Vagina (tissue), 2 donors: Measurements from ENCODE around the gene CCDC148. TPM values are rescaled to one million over a fixed set of nuclear protein-coding genes. Genes with fewer than 3 reads are reported as not detected.
A peak's percentile ranks its signal among the peaks of the same experiment; 100 is the strongest.

Experiments
- DNase-seq, 2 donors: peaks; one replicate each; pipeline ENCODE4 v3.0.0-alpha.2; 2017; ENCODE audit errors: extremely low spot score in 2 of 2
- H3K27ac ChIP-seq: fragments of 200-600 bp; sonication (generic); one replicate; pipeline ENCODE4 v1.5.1; 2019
- H3K27me3 ChIP-seq: fragments of 200-600 bp; sonication (generic); one replicate; pipeline ENCODE4 v1.5.1; 2019
- H3K36me3 ChIP-seq, 2 donors: fragments of 200-600 bp; sonication (generic); one replicate each; pipeline ENCODE4 v1.5.1; 2017 to 2019
- H3K4me1 ChIP-seq: fragments of 200-600 bp; sonication (generic); one replicate; pipeline ENCODE4 v1.5.1; 2019
- H3K4me3 ChIP-seq, 2 donors: fragments of 200-600 bp; sonication (generic); 1 replicate in 1 of 2; 2 replicates in 1 of 2; pipeline ENCODE4 v1.5.1; 2016 to 2019
- H3K9me3 ChIP-seq: fragments of 200-600 bp; sonication (generic); one replicate; pipeline ENCODE4 v1.5.1; 2019
- POLR2A ChIP-seq, 2 donors: fragments of 450-650 bp; IDR thresholded peaks; one replicate each; pipeline ENCODE4 v1.6.1; 2017; ENCODE audit warnings: antibody characterized with exemption in 2 of 2, mild to moderate bottlenecking in 2 of 2, moderate library complexity in 2 of 2
- POLR2AphosphoS5 ChIP-seq, 2 donors: sonication (generic); formaldehyde crosslinking; IDR thresholded peaks; one replicate each; pipeline ENCODE4 v1.9.0; 2017; ENCODE audit warnings: antibody characterized with exemption in 2 of 2, mild to moderate bottlenecking in 2 of 2, low read depth in 1 of 2; ENCODE audit not compliant: insufficient read depth in 1 of 2
- intact Hi-C: fragments of 100-400 bp; cut with DNase I; formaldehyde crosslinking; loops from one replicate; pipeline ENCODE4 v1.15.1; 2023
- total RNA-seq: library from RNA; depleted of rRNA; stranded (reverse); fragments of >200 nt; gene quantifications from one replicate; pipeline ENCODE4 v1.2.3, GENCODE V29; 2016
- TF ChIP-seq, protein P1 (sequence below), 3 experiments: fragments of 450-650 bp in 2 of 3; fragments of 200-600 bp in 1 of 3; sonication (generic) in 1 of 3; IDR thresholded peaks; one replicate each; pipeline ENCODE4 v1.5.1; 2017 to 2019; ENCODE audit warnings: antibody characterized with exemption in 3 of 3, mild to moderate bottlenecking in 2 of 3, moderate library complexity in 2 of 3

CCDC148 gene
- total RNA-seq, 1 donor from 2014 or later, result not detected

DNA sequence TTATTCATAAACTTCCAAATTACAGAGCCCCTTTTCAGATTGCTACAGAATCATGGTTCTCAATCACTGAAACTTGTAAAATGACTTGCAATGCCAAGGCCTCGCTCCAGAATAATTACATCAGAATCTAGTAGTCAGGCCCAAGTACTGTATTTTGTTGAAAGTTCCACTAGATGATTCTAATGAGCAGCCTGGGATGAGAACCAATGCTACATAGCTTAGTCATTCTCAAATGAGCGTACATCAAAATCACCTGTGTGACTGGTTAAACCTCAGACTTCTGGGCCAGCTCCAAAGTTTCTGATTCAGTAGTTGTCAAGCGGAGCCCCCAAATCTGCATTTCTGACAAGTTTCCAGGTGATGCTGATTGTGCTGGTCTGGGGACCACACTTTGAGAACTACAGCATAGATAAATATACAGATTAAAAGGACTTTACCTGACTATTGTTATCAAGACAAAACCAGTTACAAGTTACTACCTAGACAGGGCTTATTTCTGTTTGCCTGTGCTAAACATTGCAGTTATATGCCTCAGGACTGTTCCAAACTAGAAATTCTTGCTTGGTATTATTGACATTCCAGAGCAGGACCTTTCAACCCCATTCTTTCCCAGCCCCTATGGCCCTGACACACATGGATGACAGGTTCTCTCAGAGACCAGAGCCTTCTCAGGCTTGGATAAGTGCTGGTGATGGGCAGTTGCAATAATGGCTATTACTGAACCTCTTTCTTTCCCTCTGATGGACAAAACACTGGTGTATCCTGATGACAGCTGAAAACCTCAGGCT is 271.8 kb downstream of the CCDC148 start:
- TF ChIP-seq POLR2A (IDR thresholded peaks at IDR 0.05) (no peak), POLR2AphosphoS5 (IDR thresholded peaks at IDR 0.05; ENCODE audit: insufficient read depth in 1 of 2, low read depth in 1 of 2) (no peak)
- TF ChIP-seq, protein P1, sequence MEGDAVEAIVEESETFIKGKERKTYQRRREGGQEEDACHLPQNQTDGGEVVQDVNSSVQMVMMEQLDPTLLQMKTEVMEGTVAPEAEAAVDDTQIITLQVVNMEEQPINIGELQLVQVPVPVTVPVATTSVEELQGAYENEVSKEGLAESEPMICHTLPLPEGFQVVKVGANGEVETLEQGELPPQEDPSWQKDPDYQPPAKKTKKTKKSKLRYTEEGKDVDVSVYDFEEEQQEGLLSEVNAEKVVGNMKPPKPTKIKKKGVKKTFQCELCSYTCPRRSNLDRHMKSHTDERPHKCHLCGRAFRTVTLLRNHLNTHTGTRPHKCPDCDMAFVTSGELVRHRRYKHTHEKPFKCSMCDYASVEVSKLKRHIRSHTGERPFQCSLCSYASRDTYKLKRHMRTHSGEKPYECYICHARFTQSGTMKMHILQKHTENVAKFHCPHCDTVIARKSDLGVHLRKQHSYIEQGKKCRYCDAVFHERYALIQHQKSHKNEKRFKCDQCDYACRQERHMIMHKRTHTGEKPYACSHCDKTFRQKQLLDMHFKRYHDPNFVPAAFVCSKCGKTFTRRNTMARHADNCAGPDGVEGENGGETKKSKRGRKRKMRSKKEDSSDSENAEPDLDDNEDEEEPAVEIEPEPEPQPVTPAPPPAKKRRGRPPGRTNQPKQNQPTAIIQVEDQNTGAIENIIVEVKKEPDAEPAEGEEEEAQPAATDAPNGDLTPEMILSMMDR (IDR thresholded peaks at IDR 0.05), result no peak
- no peaks in the 10 kb centered on the region for H3K9me3 ChIP-seq
- H3K4me3 ChIP-seq, result no peak overlapping the region
- DNase-seq, result no peak
- H3K4me1 ChIP-seq, result no peaks in the 10 kb centered on the region
- no peaks in the 10 kb centered on the region for H3K36me3 ChIP-seq
- H3K27ac ChIP-seq, result no peak overlapping the region
- no peaks in the 10 kb centered on the region for H3K27me3 ChIP-seq
- intact Hi-C loops, result no loop called here

DNA sequence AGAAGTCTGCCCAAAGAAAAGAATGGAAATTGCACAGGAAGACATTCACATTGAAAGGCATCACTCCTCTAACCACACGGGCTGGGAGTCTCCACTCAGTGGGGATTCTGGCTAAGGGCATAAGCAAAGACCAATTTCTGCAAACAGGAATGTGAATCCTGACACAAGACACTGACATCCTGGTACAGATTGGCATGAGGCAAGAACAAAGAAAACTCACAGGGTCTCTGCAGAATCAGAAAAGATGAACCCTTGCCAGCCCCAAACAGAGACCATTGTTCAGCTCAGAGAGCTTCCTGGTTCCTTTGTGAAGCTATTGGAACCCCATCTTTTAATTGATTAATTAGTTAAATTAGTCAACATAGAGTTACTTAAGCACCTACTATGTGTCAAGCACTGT is 272.6 kb downstream of the CCDC148 start:
- DNase-seq, result no peak
- no peak for TF ChIP-seq POLR2A (IDR thresholded peaks at IDR 0.05)
- TF ChIP-seq POLR2AphosphoS5 (IDR thresholded peaks at IDR 0.05; ENCODE audit: insufficient read depth in 1 of 2, low read depth in 1 of 2), result no peak
- TF ChIP-seq, protein P1 (IDR thresholded peaks at IDR 0.05), result no peak
- no peaks in the 10 kb centered on the region for H3K9me3 ChIP-seq
- H3K36me3 ChIP-seq, result no peaks in the 10 kb centered on the region
- no peaks in the 10 kb centered on the region for H3K27me3 ChIP-seq
- no peak overlapping the region for H3K27ac ChIP-seq
- no peaks in the 10 kb centered on the region for H3K4me1 ChIP-seq
- H3K4me3 ChIP-seq, result no peak overlapping the region
- intact Hi-C loops, result no loop called here

DNA sequence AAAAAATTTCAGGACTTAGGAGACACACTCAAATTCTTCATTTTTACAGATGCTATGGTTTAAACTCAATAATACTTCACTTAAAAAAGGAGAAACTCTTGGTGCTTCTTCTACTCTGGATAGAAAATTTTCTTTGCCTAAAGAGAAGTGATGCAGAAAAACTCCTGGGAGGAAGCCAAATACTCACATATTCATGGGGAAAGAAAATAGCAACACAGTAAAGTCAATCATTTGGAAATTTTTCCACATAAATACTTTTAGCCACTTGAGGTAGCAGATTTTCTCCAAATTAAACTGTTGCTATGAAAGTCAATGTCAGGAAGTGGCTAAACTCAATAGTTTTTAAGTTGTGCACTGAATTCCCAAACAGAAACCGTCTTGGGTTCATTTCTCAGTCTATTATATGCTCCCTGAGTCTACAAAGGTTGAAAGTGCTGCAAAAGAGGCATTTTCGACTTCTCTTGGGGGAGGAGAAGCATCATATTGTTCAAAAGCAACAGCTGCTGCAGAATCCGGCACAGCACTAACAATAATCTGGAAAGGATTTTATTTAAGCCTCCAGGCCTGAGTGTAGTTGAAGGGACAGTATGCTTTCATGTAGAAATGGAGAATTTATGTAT is 273.8 kb downstream of the CCDC148 start:
- Histone ChIP-seq H3K9me3 (no peaks in the 10 kb centered on the region), H3K4me1 (no peaks in the 10 kb centered on the region), H3K4me3 (no peak overlapping the region), H3K27me3 (no peaks in the 10 kb centered on the region), H3K27ac (no peak overlapping the region), H3K36me3 (no peaks in the 10 kb centered on the region)
- intact Hi-C loops, result no loop called here
- TF ChIP-seq, protein P1 (IDR thresholded peaks at IDR 0.05), result no peak
- TF ChIP-seq POLR2AphosphoS5 (IDR thresholded peaks at IDR 0.05; ENCODE audit: insufficient read depth in 1 of 2, low read depth in 1 of 2) (no peak), POLR2A (IDR thresholded peaks at IDR 0.05) (no peak)
- no peak for DNase-seq

DNA sequence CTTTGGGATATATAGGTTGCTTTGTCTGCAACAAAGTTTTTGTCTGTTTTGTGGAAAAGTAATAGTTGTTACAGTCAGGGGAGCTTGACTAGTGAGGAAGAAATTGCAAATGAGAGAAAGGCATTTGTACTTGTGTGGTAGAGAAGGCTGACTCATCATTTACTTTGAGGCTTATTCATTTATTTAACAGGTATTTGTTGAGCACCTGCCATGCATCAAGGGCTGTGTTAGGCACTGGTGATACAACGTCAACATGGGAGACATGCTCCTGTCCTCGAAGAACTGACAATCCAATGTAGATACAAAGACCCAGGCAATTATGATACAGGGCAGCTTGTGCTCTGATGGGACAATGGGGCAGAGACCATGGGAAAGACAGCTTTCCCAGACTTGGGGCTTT is 275.4 kb downstream of the CCDC148 start:
- Histone ChIP-seq H3K36me3 (no peaks in the 10 kb centered on the region), H3K4me3 (no peak overlapping the region), H3K27me3 (no peaks in the 10 kb centered on the region), H3K27ac (no peak overlapping the region), H3K9me3 (no peaks in the 10 kb centered on the region), H3K4me1 (no peaks in the 10 kb centered on the region)
- DNase-seq, result no peak
- intact Hi-C loops, result no loop called here
- TF ChIP-seq, protein P1 (IDR thresholded peaks at IDR 0.05), result no peak
- TF ChIP-seq POLR2A (IDR thresholded peaks at IDR 0.05), result no peak
- no peak for TF ChIP-seq POLR2AphosphoS5 (IDR thresholded peaks at IDR 0.05; ENCODE audit: insufficient read depth in 1 of 2, low read depth in 1 of 2)

DNA sequence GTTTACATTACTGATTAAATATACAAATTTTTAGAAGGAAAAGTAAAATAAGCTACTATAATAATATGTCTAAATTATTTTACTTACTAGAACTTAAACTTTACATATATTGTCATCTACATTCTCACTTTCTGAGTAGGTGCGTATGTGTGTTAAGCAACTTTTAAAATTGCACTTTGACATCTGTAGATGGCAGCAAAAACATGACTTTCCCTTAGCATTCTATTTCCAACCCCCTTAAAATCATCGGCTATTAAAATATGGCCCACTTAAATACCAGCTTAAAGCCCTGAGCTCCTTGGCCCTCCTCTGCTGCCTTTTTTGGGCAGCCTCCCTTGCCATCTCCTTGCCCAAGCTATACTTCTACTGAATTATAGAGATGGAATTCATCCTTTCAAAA is 276.9 kb downstream of the CCDC148 start:
- no peak for DNase-seq
- intact Hi-C loops, result no loop called here
- no peaks in the 10 kb centered on the region for H3K27me3 ChIP-seq
- no peaks in the 10 kb centered on the region for H3K4me1 ChIP-seq
- no peaks in the 10 kb centered on the region for H3K9me3 ChIP-seq
- TF ChIP-seq, protein P1 (IDR thresholded peaks at IDR 0.05), result peak in 1 of 3 experiments; percentile 12
- TF ChIP-seq POLR2A (IDR thresholded peaks at IDR 0.05) (no peak), POLR2AphosphoS5 (IDR thresholded peaks at IDR 0.05; ENCODE audit: insufficient read depth in 1 of 2, low read depth in 1 of 2) (no peak)
- no peak overlapping the region for H3K27ac ChIP-seq
- no peak overlapping the region for H3K4me3 ChIP-seq
- H3K36me3 ChIP-seq, result no peaks in the 10 kb centered on the region
